HG02623 (cell line): ENCODE data around the gene DAPK1.

Experiments
- ATAC-seq: cut with Tn5 transposase; IDR thresholded peaks from one replicate; pipeline ENCODE4 v1.9.1; 2021; ENCODE audit warnings: moderate library complexity; ENCODE audit not compliant: unreplicated experiment

Gene DAPK1

GRCh38 chr9:87609002-87609401 lies 111.3 kb downstream of the DAPK1 start:
- no peak for ATAC-seq

DNA sequence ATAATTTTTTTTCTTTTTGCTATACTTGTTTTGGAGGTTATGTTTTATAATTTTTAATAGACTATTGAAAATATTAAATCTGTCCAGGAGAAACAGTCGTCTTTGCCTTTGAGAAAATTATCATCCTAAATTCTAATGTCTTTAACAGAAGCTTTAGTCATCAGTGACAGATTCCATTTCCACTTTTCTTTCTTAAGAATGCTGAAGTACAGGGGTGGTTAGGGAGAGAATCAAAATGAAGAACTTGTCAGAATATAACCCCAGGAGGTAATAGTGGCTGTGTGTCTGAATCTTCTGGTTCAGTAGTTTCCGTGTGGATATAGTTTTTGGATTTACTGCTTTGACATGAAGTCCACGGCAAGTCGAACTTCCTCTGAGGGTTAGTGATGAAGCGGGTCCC lies 111.8 kb downstream of the DAPK1 start:
- no peak for ATAC-seq

DNA sequence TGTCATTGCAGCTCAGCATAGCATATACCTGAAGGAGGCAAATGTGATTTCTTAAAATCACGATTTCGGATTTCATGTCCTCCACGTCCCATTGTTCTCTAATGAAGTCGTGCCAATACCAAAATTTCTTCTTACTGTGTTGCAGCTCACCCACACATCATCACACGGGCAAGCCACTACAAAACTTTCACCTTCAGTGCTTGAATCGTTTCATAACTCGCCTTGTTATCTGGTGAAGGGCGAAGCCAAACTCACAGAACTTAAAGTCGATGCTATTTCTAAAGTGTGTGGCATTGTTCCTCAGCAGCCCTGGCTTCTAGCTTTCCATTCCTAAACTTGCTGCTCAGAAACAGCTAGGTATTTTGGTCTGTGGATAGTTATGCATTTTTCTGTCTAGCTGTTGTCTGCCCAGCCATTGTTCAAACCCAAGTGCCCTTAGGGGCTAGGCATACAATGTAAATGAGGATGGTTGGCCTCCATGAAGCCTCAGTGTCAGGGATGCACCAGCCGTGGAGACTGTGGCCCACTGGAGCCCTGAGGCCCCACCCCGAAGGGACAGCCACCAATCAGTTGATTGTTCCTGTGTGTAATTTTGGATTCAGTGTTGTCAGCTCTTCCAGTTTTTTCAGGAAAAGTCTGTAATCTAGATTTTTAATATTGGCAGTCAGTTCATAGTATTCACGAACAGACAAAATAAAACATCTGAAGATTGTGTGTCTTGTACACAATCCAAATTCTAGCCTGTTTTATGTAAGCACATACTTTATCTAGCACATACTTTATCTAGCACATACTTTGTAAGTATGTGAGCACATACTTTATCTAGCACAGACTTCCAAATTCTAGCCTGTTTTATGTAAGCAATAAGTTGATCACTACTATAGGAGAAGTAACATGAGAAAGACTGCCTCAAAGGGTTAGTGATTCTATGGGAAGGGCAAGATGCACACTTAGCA lies 112.8 kb downstream of the DAPK1 start:
- no peak for ATAC-seq

DNA sequence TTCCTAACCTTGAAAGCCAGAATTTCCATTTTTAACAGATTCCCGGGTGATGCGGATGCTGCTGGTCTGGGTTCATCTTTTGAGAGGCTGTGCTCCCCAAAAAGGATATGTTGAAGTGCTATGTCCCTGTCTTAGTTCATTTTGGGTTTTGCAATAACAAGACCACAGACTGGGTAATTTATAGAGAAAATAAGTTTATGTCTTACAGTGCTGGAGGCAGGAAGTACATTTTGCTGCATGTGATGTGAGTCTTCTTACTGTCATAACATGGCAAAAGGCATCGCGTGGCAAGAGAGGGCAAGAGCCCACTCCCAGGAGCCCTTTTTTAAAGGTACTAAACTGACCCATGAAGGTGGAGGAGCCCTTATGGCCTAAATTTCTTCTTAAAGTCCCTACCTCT lies 114.1 kb downstream of the DAPK1 start:
- ATAC-seq = no peak

DNA sequence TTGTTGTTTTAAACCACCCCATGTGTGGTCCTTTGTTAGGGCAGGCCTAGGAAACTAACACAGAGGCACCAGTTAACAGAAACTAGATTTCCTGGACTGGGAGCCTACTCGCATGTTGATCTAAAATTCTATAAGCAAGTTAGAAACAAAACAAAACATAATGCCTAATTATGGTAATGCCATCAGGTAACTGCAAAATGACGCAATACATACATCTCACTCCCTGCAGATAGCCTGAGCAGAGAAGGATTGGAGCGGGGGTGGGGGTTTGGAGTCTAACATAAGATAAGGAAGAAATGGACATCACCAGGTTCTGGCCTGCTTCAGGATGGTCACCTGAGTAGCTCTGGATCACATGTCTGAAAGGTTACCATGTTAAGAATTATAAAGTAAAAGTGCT lies 114.9 kb downstream of the DAPK1 start:
- ATAC-seq = no peak

DNA sequence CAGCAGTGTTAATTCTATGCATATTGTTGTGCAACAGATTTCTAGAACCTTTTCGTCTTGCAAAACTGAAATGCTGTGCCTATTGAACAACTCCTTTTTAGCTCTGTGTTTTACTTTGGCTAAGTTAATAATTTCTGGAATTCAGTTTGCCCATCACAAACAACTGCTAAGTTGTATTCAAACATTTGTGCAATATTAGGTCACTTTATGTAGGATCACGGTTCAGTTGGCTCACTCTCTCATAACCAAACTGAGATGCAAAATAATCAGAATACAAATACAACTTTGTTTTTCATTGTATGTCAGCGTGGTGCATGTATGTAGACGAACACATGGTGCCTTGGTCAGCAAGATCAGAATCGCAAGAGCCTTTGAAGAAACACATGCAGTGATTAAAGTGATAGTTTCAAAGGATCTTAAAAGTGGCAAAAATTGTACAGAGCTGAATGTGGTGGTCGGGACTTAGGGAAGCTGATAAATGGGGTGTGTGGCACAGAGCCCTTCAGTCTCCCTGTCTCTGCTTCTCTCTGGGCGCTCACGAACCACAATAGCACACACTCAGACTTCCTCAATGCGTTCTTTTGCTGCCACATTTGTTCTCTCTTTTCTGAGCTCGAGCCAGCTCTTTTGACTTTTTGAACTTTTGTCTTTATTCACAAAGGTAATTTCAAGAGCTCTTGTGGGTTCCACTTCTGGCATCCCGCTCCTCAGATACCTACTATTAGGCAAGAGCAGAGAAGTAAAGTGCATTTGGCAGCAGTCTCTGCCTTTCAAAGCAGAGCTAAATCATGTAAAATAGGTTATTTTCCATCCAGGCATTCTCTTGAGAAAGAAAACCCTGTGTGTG lies 115.8 kb downstream of the DAPK1 start:
- ATAC-seq = no peak

- no peak for ATAC-seq
Observed at GRCh38 chr9:87614397-87614796, 116.7 kb downstream of the DAPK1 start.

DNA sequence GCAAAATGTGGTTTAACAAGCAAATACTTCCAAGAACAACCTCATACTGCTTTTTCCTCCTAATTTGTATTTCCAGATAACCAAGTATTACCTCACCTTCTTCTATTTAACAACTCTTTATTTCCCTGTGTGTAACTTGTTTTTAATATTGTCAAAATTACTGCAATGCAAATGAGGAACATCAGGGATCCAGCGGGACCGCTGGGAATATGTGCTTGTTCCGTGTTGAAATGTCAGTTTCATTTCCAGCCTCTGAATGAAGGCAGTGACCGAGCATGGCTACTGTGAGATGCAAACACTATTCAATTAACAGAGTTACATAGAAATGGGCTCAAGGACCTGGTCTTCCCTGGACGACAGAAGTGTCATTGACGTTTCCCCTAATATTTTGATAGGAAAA lies 117.5 kb downstream of the DAPK1 start:
- no peak for ATAC-seq

DNA sequence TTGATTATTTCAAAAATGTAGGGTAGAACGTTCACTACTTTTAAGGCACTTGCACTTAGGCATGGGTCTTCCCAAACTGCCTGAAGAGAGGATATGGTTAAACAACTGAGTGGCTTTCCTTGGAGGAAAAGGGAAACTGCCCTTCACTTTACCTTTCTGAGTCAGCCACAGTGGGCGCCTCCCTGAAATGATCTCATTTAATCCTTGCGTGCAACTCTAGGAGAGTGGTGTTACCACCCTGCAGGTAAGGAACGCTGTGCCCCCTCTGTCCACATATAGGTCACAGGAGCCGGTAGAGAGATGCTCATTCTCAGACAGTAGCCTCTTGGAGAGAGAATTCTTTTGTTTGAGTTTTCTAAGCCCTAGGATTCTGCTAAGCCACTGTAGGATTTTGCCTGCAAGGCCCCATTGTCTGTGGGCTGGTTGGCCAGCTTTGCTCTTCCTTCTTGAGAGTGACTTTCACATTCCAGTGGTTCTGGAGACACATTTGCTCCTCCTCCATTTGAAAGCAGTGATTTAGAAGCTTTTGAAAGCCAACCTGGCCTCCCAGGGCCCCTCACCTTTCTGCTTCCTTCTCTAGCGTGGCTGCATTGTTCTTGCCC lies 118.0 kb downstream of the DAPK1 start:
- ATAC-seq = no peak

- ATAC-seq = no peak
Observed at GRCh38 chr9:87618226-87618625, 120.6 kb downstream of the DAPK1 start.

DNA sequence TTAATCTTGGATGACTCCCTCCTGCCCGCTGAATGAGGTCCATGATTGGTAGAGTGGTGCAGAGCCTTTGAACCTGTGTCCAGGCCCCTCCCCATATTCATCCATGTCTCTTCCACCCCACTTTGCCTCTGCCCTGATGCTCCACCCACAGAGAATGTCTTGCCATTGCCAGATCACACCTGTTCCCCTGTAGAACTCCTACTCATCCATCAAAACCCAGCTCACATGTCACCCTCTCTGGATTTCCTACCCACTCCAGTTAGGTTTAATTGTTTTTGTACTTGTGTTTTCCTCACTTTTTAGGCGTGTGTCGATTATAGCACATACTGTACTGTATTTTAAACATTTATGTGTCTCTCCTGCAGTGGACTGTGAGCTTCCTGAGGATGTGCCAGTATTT lies 121.3 kb downstream of the DAPK1 start:
- no peak for ATAC-seq

GRCh38 chr9:87619346-87619745 lies 121.7 kb downstream of the DAPK1 start:
- no peak for ATAC-seq

DNA sequence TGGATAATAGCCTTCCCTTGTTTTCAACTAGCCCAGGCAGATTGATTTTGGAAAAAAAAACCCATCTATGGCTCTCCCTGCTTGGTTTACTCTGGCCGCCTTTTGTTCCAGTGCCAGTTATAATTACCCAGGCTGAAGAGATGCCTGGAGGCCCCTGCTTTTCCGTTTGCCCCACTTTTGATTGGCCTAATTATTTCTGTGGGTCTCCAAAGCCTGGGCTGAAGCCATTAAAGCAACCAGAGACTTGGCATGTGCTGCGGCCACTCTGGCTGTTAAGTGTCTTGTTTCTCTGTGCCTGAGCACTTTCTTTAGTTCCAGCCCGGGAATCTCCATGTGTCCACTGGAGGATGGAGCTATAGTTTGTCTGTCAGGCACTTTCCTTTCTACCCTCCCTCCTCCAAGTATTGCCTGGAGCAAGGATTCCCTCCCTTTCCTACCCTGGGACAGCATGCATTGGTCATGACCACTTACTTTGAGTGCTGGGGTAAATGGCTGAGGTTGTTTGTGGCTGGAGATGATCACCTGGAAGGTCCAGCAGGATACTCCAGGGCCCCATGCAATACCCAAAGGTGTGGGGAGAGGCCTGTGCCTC lies 123.2 kb downstream of the DAPK1 start:
- no peak for ATAC-seq

DNA sequence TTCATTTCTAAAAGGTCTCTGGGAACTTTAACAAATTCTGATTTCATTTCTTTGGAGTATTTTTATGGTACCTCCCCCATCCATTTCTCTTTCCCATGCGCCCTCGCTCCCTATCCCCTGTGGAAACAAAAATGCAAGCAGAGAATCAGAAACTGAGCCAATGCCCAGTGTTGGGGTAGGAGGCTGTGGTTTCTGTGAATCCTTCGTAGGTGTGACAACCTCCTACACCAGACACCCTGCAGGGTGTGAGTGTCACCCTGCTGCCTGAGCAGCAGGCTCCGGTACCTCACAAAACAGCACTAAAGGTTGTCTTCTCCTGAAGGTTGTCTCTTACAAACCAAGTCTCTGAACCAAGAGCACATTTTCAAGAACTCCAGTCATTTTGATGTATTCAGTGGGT lies 124.4 kb downstream of the DAPK1 start:
- ATAC-seq = no peak

GRCh38 chr9:87622923-87623322 lies 125.3 kb downstream of the DAPK1 start:
- ATAC-seq = no peak

DNA sequence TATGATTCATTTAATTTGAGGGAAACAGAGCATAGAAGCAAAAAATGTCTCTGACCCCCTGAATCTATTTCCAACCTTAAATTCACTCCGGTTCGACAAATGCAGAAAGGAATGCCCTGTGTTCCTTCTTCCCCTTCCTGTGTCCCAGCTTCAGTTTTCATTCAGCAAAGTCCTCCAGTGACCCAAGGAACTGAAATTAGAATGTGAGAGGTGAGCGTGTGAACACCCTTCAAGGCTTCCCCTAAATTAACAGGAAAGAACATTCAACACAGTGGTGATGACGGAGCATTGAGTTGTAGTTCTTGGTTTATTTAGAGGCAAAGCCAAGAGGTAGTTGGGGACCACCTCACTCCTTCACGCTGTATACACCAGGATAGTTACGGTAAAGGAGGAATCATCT lies 130.7 kb downstream of the DAPK1 start:
- ATAC-seq = no peak

DNA sequence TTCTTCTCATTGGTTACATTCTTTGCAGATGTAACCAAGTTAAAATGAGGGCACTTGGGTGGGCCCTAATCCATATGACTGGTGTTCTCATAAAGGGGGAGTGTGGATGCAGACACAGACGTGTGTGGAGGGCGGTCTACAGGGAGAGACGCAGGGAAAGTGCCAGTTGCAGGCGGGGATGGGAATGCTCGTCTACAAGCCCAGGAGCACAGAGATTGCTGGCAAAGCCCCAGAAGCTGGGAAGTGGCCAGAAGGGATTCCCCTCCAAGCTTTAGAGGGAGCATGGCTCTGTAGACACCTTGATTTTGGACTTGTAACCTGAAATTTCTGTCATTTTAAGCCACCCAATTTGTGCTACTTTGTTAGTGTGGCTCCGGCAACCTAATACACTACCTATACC lies 131.4 kb downstream of the DAPK1 start:
- ATAC-seq = no peak

GRCh38 chr9:87630266-87630665 lies 132.6 kb downstream of the DAPK1 start:
- no peak for ATAC-seq

DNA sequence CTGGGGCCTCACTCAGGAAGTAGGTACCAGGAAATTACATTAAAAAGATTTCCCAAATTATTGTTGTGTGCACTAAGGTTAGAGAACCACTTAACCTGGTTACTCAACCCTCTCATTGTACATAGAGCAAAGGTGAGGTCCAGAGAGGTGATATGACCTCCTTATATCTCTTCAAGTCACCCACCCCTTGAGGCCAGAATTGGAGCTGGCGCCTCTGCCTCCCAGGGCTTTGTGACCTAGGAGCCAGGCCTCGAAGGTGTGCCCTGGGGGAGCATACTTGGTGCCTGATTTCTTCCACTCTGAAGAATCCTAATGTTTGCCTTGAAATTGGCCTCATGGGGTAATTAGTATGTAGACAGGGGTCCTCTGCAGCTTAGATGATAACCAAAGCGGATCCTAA lies 133.2 kb downstream of the DAPK1 start:
- ATAC-seq = no peak

DNA sequence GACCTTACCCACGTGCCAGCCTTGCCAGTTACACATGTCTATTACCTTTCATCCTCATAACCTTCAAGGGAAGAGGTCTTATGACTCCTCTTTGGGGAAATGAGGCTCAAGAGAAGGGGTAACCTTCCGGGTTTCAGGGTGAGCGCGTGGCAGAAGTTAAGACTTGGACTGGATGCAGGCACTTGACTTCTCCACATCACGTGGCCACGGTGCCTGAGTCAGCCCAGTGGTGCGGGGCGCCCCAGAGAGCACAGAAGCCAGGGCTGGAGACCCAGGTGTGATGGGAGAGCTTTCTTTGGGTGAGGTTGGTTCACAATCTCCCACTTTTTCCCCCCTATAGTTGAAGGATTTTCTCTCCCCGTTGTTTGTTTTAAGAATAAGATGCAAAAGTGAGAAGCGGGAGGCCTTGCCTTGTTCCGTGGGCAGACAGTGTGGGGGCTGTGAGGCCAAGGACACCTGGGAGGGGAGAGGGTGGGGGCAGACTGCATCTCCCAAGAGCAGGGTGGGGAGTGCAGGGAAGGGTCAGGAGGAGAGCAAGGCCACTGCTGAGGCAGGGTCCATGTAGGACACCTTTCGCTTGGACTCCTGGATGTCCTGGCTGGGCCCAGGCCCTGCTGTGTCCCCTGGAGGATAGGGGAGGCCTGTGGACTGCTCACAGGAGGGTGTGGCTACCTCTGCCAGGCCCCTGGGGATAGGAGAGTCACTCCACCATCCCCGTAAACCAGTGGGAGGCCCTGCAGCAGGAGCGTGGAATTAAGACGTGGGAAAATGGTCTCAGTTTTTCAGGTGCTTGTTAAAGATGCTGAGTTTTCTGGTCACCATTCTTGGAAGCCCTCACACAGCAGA lies 138.2 kb downstream of the DAPK1 start:
- ATAC-seq = no peak
